Right cardiac atrium (tissue), 5 donors: ENCODE data around the gene ANKS1A. TPM values are rescaled to one million over a fixed set of nuclear protein-coding genes. Genes with fewer than 3 reads are reported as not detected.

Experiments
- ATAC-seq, 2 donors: fragments of 200-7000 bp; cut with Tn5 transposase; one replicate each; pipeline versions ENCODE4 v1.8.0 to v1.9.1; 2020; ENCODE audit warnings: moderate library complexity in 2 of 2, mild to moderate bottlenecking in 1 of 2
- DNase-seq, 3 donors: peaks; one replicate each; pipeline ENCODE4 v3.0.0-alpha.2; 2020
- H3K27ac ChIP-seq: one replicate; pipeline ENCODE4 v1.5.1; 2013; ENCODE audit warnings: mild to moderate bottlenecking, low read length, control low read depth, moderate library complexity
- H3K27me3 ChIP-seq: one replicate; pipeline ENCODE4 v1.6.1; 2013; ENCODE audit not compliant: control insufficient read depth, insufficient read depth
- H3K4me1 ChIP-seq: one replicate; pipeline ENCODE4 v1.6.1; 2013; ENCODE audit warnings: low read length; ENCODE audit not compliant: control insufficient read depth, insufficient read depth
- H3K4me3 ChIP-seq: one replicate; pipeline ENCODE4 v1.5.1; 2013; ENCODE audit warnings: low read length, control low read depth
- H3K9me3 ChIP-seq: one replicate; pipeline ENCODE4 v1.6.1; 2013; ENCODE audit warnings: low read length; ENCODE audit not compliant: control insufficient read depth
- WGBS: extraction: QIAGEN DNeasy Blood & Tissue Kit; methylation state at CpG from one replicate; pipeline ENCODE4 v1.1.7; 2013; 5-methylcytosine and 5-hydroxymethylcytosine counted together
- intact Hi-C, 4 donors: fragments of 100-400 bp; cut with DNase I; formaldehyde crosslinking; loops; one replicate each; pipeline versions ENCODE4 v1.11.0 to v1.14.0; 2022 to 2023
- polyA plus RNA-seq: library from polyadenylated mRNA; stranded (reverse); fragments of 200-250 nt; gene quantifications from one replicate; pipeline ENCODE4 v1.2.3, GENCODE V29; 2013
- total RNA-seq, 4 donors: library from RNA; stranded (reverse); fragmentation: NEBNext Ultra II Directional; extraction: Animal tissue kit (Norgen Biotek cat#: 25700); gene quantifications; one replicate each; pipeline ENCODE4 v1.2.1, GENCODE V29; 2021
- donor health status: healthy with polysubstance abuse.
- donor health status: DM: no; HTN: yes; CAD: no.
- donor health status: DM: no; HTN: no; CAD: no.
- donor health status: DM: no; HTN: yes; CAD: no; lungs with severe emphysema.
- donor health status: DM: yes; HTN: yes; CAD: no.

Gene ANKS1A
- total and polyA plus RNA-seq, 5 donors: 11.5 to 28.5 (median 27.1) TPM

- 90% methylated on average over 5 of the region's 5 CpGs for WGBS
- Histone ChIP-seq H3K27me3 (no peaks in the 10 kb centered on the region), H3K9me3 (no peaks in the 10 kb centered on the region), H3K4me3 (no peak overlapping the region), H3K4me1 (peaks cover 17% of the 10 kb centered on the region), H3K27ac (no peak overlapping the region)
- no peak for DNase-seq
- intact Hi-C loops: loop anchor here in 2 of 4 donors (10.0 kb wide), 1 partner anchor 50 kb away; no protein-coding TSS in a partner anchor
- ATAC-seq: no peak
Measured at GRCh38 chr6:34904990-34905613, 16.0 kb downstream of the ANKS1A start.

GRCh38 chr6:34906826-34907225, 17.8 kb downstream of the ANKS1A start:
- ATAC-seq: no peak
- DNase-seq: no peak
- Histone ChIP-seq H3K27ac (no peak overlapping the region), H3K4me3 (no peak overlapping the region), H3K27me3 (no peaks in the 10 kb centered on the region), H3K4me1 (peaks cover 17% of the 10 kb centered on the region), H3K9me3 (no peaks in the 10 kb centered on the region)
- intact Hi-C loops: loop anchor here in 2 of 4 donors (10.0 kb wide), 1 partner anchor 48 kb away; no protein-coding TSS in a partner anchor
- WGBS: 93% methylated on average over 2 of the region's 2 CpGs

- H3K4me3 ChIP-seq: no peak overlapping the region
Measured at GRCh38 chr6:34908194-34908593, 19.1 kb downstream of the ANKS1A start.

GRCh38 chr6:34909320-34909883, 20.3 kb downstream of the ANKS1A start:
- Histone ChIP-seq H3K4me3 (no peak overlapping the region), H3K27ac (no peak overlapping the region), H3K27me3 (no peaks in the 10 kb centered on the region), H3K4me1 (peaks cover 17% of the 10 kb centered on the region), H3K9me3 (no peaks in the 10 kb centered on the region)
- ATAC-seq (no peak), DNase-seq (no peak)
- intact Hi-C loops: loop anchor here in 2 of 4 donors (10.0 kb wide), 1 partner anchor 45 kb away; no protein-coding TSS in a partner anchor
- 65% methylated on average over 6 of the region's 6 CpGs for WGBS

More at GRCh38 chr6:34908194-34908593, 19.1 kb downstream of the ANKS1A start:
- Histone ChIP-seq H3K9me3 (no peaks in the 10 kb centered on the region), H3K4me1 (peaks cover 17% of the 10 kb centered on the region), H3K27me3 (no peaks in the 10 kb centered on the region), H3K27ac (no peak overlapping the region)
- DNase-seq: no peak
- no peak for ATAC-seq
- WGBS: 94% methylated on average over 3 of the region's 3 CpGs
- intact Hi-C loops: loop anchor here in 2 of 4 donors (10.0 kb wide), 1 partner anchor 47 kb away; no protein-coding TSS in a partner anchor

GRCh38 chr6:34911822-34912221, 22.8 kb downstream of the ANKS1A start:
- Histone ChIP-seq H3K27me3 (no peaks in the 10 kb centered on the region), H3K27ac (no peak overlapping the region), H3K4me1 (peaks cover 19% of the 10 kb centered on the region), H3K4me3 (no peak overlapping the region), H3K9me3 (no peaks in the 10 kb centered on the region)
- ATAC-seq (no peak), DNase-seq (no peak)
- intact Hi-C loops: no loop called here
- WGBS: 91% methylated on average over 5 of the region's 5 CpGs

GRCh38 chr6:34912715-34913464, 23.8 kb downstream of the ANKS1A start:
- Histone ChIP-seq H3K9me3 (no peaks in the 10 kb centered on the region), H3K27me3 (no peaks in the 10 kb centered on the region), H3K4me3 (no peak overlapping the region), H3K27ac (no peak overlapping the region), H3K4me1 (peaks cover 29% of the 10 kb centered on the region)
- ATAC-seq (no peak), DNase-seq (no peak)
- 79% methylated on average over 3 of the region's 3 CpGs for WGBS
- intact Hi-C loops: no loop called here

GRCh38 chr6:34914358-34914757, 25.3 kb downstream of the ANKS1A start:
- DNase-seq: no peak
- no peak for ATAC-seq
- Histone ChIP-seq H3K4me3 (no peak overlapping the region), H3K9me3 (no peaks in the 10 kb centered on the region), H3K27ac (no peak overlapping the region), H3K4me1 (peaks cover 27% of the 10 kb centered on the region), H3K27me3 (no peaks in the 10 kb centered on the region)
- WGBS: 94% methylated on average over 4 of the region's 4 CpGs
- intact Hi-C loops: no loop called here

- H3K4me3 ChIP-seq: no peak overlapping the region
- WGBS: 71% methylated on average over 4 of the region's 4 CpGs
- peak overlapping the region; percentile 47 for H3K27ac ChIP-seq
- H3K27me3 ChIP-seq: no peaks in the 10 kb centered on the region
- H3K9me3 ChIP-seq: no peaks in the 10 kb centered on the region
- H3K4me1 ChIP-seq: peaks cover 26% of the 10 kb centered on the region
- DNase-seq (no peak), ATAC-seq (peak in 1 of 2 donors; percentile 10)
- intact Hi-C loops: no loop called here
Measured at GRCh38 chr6:34916348-34916967, 27.4 kb downstream of the ANKS1A start.

GRCh38 chr6:34917626-34918285, 28.7 kb downstream of the ANKS1A start:
- peak overlapping the region; percentile 59 for H3K27ac ChIP-seq
- peaks cover 26% of the 10 kb centered on the region for H3K4me1 ChIP-seq
- no peak for ATAC-seq

GRCh38 chr6:34919651-34920050, 30.6 kb downstream of the ANKS1A start:
- no peaks in the 10 kb centered on the region for H3K27me3 ChIP-seq
- no peak overlapping the region for H3K27ac ChIP-seq
- 84% methylated on average over 1 of the region's 1 CpG for WGBS
- ATAC-seq: peak; percentile 24 to 69
- no peaks in the 10 kb centered on the region for H3K9me3 ChIP-seq
- no peak overlapping the region for H3K4me3 ChIP-seq
- H3K4me1 ChIP-seq: peaks cover 26% of the 10 kb centered on the region
- intact Hi-C loops: no loop called here
- DNase-seq: no peak

More at GRCh38 chr6:34917626-34918285, 28.7 kb downstream of the ANKS1A start:
- intact Hi-C loops: no loop called here
- Histone ChIP-seq H3K27me3 (no peaks in the 10 kb centered on the region), H3K9me3 (no peaks in the 10 kb centered on the region), H3K4me3 (no peak overlapping the region)
- no peak for DNase-seq
- 77% methylated on average over 6 of the region's 6 CpGs for WGBS
